ENCODE results near the gene MAGEB4.
A peak's percentile ranks its signal among the peaks of the same experiment; 100 is the strongest.

DNA sequence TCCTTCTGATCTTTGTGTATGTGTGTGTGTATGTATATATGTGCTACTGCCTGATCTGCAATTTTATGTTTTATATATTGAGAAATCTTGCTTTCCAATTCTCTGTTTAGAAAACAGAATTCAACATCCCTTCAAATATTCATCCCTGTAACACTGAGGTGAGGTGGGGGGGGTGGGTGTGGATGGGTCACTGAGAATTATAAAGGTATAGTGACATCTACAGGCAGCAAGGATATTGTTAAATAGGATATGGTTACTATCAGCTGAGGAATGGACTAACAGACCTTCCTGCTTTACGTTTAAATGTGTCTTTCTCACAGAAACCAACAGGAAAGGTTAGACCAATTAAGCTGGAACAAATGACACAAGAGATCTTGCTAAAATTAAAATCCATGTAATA is 45.5 kb upstream of the MAGEB4 start:
- TF ChIP-seq, protein P1, sequence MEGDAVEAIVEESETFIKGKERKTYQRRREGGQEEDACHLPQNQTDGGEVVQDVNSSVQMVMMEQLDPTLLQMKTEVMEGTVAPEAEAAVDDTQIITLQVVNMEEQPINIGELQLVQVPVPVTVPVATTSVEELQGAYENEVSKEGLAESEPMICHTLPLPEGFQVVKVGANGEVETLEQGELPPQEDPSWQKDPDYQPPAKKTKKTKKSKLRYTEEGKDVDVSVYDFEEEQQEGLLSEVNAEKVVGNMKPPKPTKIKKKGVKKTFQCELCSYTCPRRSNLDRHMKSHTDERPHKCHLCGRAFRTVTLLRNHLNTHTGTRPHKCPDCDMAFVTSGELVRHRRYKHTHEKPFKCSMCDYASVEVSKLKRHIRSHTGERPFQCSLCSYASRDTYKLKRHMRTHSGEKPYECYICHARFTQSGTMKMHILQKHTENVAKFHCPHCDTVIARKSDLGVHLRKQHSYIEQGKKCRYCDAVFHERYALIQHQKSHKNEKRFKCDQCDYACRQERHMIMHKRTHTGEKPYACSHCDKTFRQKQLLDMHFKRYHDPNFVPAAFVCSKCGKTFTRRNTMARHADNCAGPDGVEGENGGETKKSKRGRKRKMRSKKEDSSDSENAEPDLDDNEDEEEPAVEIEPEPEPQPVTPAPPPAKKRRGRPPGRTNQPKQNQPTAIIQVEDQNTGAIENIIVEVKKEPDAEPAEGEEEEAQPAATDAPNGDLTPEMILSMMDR (IDR thresholded peaks at IDR 0.05), result peak in 3 of 6 experiments; percentile 18 to 28 (median 21)
- TF ChIP-seq POLR2A (IDR thresholded peaks at IDR 0.05), result no peak
